HG02588 (cell line): Measurements from ENCODE around the gene PHKG1.
A peak's percentile ranks its signal among the peaks of the same experiment; 100 is the strongest.
"Not testable (repeated sequence)": the region's sequence is repeated elsewhere in the genome, so short reads cannot be mapped to it uniquely, and the experiment has no call there.

Experiments used
- ATAC-seq: cut with Tn5 transposase; IDR thresholded peaks from one replicate; pipeline ENCODE4 v1.9.1; 2021; ENCODE audit warnings: mild to moderate bottlenecking, moderate library complexity; ENCODE audit not compliant: unreplicated experiment

The PHKG1 gene

GRCh38 chr7:56092789-56093531 lies at the start of gene PHKG1:
TSS of gene PHKG1 (minus strand) at chr7:56092952. CDS start at chr7:56088941, 4,011 bp downstream.
- no peak for ATAC-seq

DNA sequence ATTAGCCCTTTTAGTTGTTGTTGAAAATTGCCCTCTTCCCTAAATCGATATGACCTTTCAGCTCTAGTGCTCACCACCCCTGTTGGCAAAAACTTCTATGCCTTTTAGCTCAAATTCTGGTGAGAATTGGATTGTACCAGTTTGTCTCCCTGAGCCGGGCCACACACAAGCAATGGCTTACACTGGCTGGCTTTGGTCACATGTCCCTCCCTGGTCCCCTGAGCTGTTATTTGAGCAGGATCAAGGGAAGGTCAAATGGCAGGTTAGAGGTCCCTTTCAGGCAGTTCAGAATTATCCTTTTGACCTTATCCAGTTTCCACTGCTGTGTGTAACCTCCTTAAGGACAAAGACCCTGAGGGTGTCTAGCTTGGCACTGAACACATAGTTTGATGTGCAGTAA lies 38.3 kb upstream of the PHKG1 start:
- ATAC-seq: not testable (repeated sequence)

- no peak for ATAC-seq
Observed at GRCh38 chr7:56127241-56127975, 34.7 kb upstream of the PHKG1 start.

GRCh38 chr7:56125831-56126230 lies 33.1 kb upstream of the PHKG1 start:
- ATAC-seq: no peak

DNA sequence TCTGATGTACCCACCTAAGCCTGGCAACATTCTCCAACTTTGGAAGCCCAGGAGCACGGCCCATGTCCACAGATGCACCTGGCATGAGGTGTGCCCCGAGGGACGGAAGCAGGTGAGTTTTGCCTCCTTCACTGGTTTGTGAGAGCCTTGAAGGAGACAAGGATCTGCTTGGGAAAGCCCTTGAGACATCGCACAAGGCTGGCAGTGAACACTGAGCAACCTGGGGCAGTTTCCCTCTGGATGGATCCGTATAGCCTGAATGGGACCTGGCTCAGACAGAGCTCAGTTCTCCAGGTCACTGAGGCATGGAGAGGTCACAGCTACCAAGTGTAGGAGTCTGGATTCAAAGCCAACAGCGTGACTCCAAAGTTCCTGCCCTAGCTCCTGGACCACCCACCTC lies 32.2 kb upstream of the PHKG1 start:
- no peak for ATAC-seq

- ATAC-seq: no peak
Observed at GRCh38 chr7:56121440-56121839, 28.7 kb upstream of the PHKG1 start.

GRCh38 chr7:56115852-56116538 lies 23.2 kb upstream of the PHKG1 start, which contains the start of gene NUPR2:
TSS of gene NUPR2 (minus strand) at chr7:56116417. CDS start at chr7:56116314, 103 bp downstream.
- no peak for ATAC-seq

- ATAC-seq: not testable (repeated sequence)
Observed at GRCh38 chr7:56112244-56112643, 19.5 kb upstream of the PHKG1 start.

DNA sequence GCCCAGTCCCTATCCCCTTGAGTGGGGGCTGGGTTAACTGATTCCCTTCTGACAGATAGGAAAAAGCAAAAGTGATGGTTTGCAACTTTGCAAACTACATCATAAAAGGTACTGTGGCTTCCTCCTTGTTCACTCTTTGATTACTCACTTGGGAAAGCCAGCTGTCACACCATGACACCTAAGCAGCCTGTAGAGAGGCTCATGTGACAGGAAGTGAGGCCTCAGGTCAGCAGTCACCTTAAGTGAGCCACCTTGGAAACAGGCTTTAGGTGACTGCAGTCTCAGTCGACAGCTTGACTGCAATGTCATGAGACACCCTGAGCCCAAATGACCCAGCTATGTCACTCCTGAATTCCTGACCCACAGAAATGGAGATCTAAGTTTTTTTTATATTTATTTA lies 17.9 kb upstream of the PHKG1 start:
- ATAC-seq: no peak

- no peak for ATAC-seq
Observed at GRCh38 chr7:56107954-56108258, 15.2 kb upstream of the PHKG1 start.

- ATAC-seq: peak; percentile 100
Observed at GRCh38 chr7:56106108-56107073, 13.6 kb upstream of the PHKG1 start, which contains the start of gene CHCHD2. TSS of gene CHCHD2 (minus strand) at chr7:56106476. CDS start at chr7:56106413, 63 bp downstream.

GRCh38 chr7:56105508-56105907 lies 12.8 kb upstream of the PHKG1 start:
- no peak for ATAC-seq

GRCh38 chr7:56104138-56104537 lies 11.4 kb upstream of the PHKG1 start:
- ATAC-seq: not testable (repeated sequence)

GRCh38 chr7:56099653-56100052 lies 6.9 kb upstream of the PHKG1 start:
- no peak for ATAC-seq

DNA sequence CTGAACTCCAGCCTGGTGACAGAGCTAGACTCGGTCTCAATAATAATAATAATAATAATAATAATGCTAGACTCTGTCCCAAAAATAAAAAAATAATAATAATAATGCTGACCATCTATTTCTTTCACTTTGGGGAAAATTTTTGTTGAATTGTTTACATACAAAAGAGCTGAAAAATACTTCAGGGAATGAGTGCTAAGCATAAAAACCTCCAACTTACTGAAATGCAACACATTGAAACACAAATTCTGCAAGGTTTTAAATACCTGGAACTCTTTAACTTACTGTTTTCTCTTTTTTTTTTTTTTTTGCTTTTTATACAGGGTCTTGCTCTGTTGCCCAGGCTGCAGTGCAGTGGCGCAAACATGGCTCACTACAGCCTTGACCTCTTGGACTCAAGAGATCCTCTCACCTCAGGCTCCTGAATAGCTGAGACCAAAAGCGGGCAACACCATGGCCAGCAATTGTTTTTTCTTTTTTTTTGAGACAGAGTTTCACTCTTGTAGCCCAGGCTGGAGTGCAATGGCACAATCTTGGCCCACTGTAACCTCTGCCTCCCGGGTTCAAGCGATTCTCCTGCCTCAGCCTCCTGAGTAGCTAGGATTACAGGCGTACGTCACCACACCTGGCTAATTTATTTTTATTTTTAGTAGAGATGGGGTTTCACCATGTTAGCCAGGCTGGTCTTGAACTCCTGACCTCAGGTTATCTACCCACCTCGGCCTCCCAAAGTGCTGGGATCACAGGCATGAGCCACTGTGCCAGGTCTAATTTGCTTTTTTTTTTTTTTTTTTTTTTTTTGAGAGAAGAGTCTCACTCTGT lies 5.6 kb upstream of the PHKG1 start:
- ATAC-seq: not testable (repeated sequence)

DNA sequence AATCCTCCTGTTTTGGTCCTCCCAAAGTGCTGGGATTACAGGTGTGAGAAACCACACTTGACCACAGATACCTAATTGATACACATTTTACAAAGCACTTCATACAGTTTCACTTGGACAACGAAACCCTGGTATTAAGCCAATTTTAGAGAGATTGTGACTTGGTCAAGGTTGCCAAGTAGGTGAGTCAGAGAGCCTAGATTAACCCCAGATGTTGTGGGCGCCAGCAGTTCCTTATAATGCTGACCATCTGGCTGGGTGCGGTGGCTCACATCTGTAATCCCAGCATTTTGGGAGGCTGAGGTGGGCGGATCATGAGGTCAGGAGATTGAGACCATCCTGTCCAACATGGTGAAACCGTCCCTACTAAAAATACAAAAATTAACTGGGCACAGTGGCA lies 4.9 kb upstream of the PHKG1 start:
- ATAC-seq: no peak

GRCh38 chr7:56092388-56092787 lies 364 bp downstream of the PHKG1 start:
- not testable (repeated sequence) for ATAC-seq

- ATAC-seq: no peak
Observed at GRCh38 chr7:56091591-56091990, 1.2 kb downstream of the PHKG1 start.

DNA sequence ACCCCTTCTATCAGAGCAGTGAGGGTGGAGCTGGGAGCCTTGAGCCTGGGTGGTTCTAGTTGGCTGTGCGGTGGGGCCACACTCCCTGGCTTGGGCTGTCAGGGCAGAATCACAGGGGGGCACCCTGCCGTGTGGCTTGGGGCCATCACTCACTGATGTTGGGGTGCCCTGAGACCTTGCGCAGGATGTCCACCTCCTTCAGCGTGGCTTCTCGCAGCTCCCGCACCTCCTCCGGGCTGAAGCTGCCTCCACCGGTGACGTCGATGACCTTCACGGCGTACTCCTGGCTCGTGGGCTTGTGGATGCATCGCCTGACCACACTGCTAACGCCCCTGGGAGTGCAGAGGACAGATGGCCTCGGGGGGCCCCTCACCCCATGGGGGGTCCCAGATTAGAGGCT lies 5.3 kb downstream of the PHKG1 start:
- ATAC-seq: no peak

- ATAC-seq: no peak
Observed at GRCh38 chr7:56086761-56087160, 6.0 kb downstream of the PHKG1 start.
